Liver (tissue), 9 donors: ENCODE measurements around the gene MRAP2. TPM values are rescaled to one million over a fixed set of nuclear protein-coding genes. Genes with fewer than 3 reads are reported as not detected.
"Not testable (repeated sequence)": the region's sequence is repeated elsewhere in the genome, so short reads cannot be mapped to it uniquely, and the experiment has no call there.

ENCODE experiments used
- DNase-seq: peaks from one replicate; pipeline ENCODE4 v3.0.0-alpha.2; 2017; ENCODE audit warnings: low spot score
- H3K27ac ChIP-seq, 2 donors: one replicate each; pipeline ENCODE4 v1.7.0; 2013; ENCODE audit warnings: inconsistent platforms in 2 of 2, low read length in 2 of 2, control low read depth in 1 of 2, low read depth in 1 of 2, mild to moderate bottlenecking in 1 of 2
- H3K27me3 ChIP-seq, 4 donors: one replicate each; pipeline versions ENCODE4 v1.6.1 to v1.7.0; 2013; ENCODE audit warnings: low read length in 3 of 4, inconsistent platforms in 1 of 4, mild to moderate bottlenecking in 1 of 4, moderate library complexity in 1 of 4; ENCODE audit not compliant: control insufficient read depth in 4 of 4, insufficient read depth in 4 of 4
- H3K36me3 ChIP-seq, 4 donors: one replicate each; pipeline versions ENCODE4 v1.6.1 to v1.7.0; 2013; ENCODE audit warnings: low read length in 3 of 4, mild to moderate bottlenecking in 3 of 4, low read depth in 1 of 4, moderate library complexity in 1 of 4; ENCODE audit not compliant: control insufficient read depth in 4 of 4, insufficient read depth in 3 of 4
- H3K4me1 ChIP-seq, 4 donors: one replicate each; pipeline versions ENCODE4 v1.6.1 to v1.7.0; 2013; ENCODE audit warnings: low read length in 3 of 4, mild to moderate bottlenecking in 3 of 4, moderate library complexity in 1 of 4; ENCODE audit not compliant: control insufficient read depth in 4 of 4, insufficient read depth in 4 of 4
- H3K4me3 ChIP-seq, 3 donors: one replicate each; pipeline versions ENCODE4 v1.6.1 to v1.7.0; 2013; ENCODE audit warnings: low read length in 3 of 3, control low read depth in 1 of 3, low read depth in 1 of 3, mild to moderate bottlenecking in 1 of 3
- H3K9ac ChIP-seq, 2 donors: one replicate each; pipeline ENCODE4 v1.7.0; 2013; ENCODE audit warnings: low read length in 2 of 2, mild to moderate bottlenecking in 2 of 2, moderate library complexity in 2 of 2, control low read depth in 1 of 2, low read depth in 1 of 2
- H3K9me3 ChIP-seq, 4 donors: one replicate each; pipeline versions ENCODE4 v1.6.1 to v1.7.0; 2013; ENCODE audit warnings: low read length in 3 of 4; ENCODE audit not compliant: control insufficient read depth in 4 of 4
- EGR1 ChIP-seq, 2 donors: IDR thresholded peaks; 2 replicates each; pipeline ENCODE4 v1.6.1; 2016 to 2018; ENCODE audit warnings: antibody characterized with exemption in 2 of 2, low read depth in 2 of 2
- FOXA1 ChIP-seq: IDR thresholded peaks from 2 replicates; pipeline ENCODE4 v1.6.1; 2016; ENCODE audit warnings: antibody characterized with exemption
- FOXA2 ChIP-seq: IDR thresholded peaks from 2 replicates; pipeline ENCODE4 v1.6.1; 2016; ENCODE audit warnings: antibody characterized with exemption
- GABPA ChIP-seq, 2 donors: IDR thresholded peaks in 1 of 2; conservative IDR thresholded peaks in 1 of 2; 2 replicates each; pipeline ENCODE4 v1.6.1; 2016; ENCODE audit warnings: antibody characterized with exemption in 2 of 2, mild to moderate bottlenecking in 1 of 2, moderate library complexity in 1 of 2
- HNF4A ChIP-seq, 2 donors: conservative IDR thresholded peaks; 2 replicates each; pipeline ENCODE4 v1.6.1; 2016; ENCODE audit warnings: antibody characterized with exemption in 2 of 2, mild to moderate bottlenecking in 2 of 2
- HNF4G ChIP-seq: IDR thresholded peaks from 2 replicates; pipeline ENCODE4 v1.6.1; 2016; ENCODE audit warnings: antibody characterized with exemption
- NR2F2 ChIP-seq: IDR thresholded peaks from 2 replicates; pipeline ENCODE4 v1.6.1; 2016; ENCODE audit warnings: antibody characterized with exemption
- RAD21 ChIP-seq, 2 donors: IDR thresholded peaks; 2 replicates each; pipeline ENCODE4 v1.6.1; 2016; ENCODE audit warnings: antibody characterized with exemption in 2 of 2, mild to moderate bottlenecking in 2 of 2
- RXRA ChIP-seq, 2 donors: IDR thresholded peaks; 2 replicates each; pipeline ENCODE4 v1.6.1; 2017 to 2018; ENCODE audit warnings: antibody characterized with exemption in 2 of 2, mild to moderate bottlenecking in 1 of 2
- SP1 ChIP-seq: IDR thresholded peaks from 2 replicates; pipeline ENCODE4 v1.6.1; 2018; ENCODE audit warnings: antibody characterized with exemption, mild to moderate bottlenecking
- YY1 ChIP-seq: IDR thresholded peaks from 2 replicates; pipeline ENCODE4 v1.6.1; 2016; ENCODE audit warnings: antibody characterized with exemption, mild to moderate bottlenecking
- WGBS: extraction: QIAGEN DNeasy Blood & Tissue Kit; methylation state at CpG from one replicate; pipeline ENCODE4 v1.1.7; 2013; 5-methylcytosine and 5-hydroxymethylcytosine counted together
- polyA plus RNA-seq, 2 donors: library from polyadenylated mRNA; stranded (reverse) in 1 of 2; unstranded in 1 of 2; fragments of 200-250 nt in 1 of 2; fragments of >200 nt in 1 of 2; fragmentation: Nextera tagmentation in 1 of 2; extraction: Ambion mirVana in 1 of 2; gene quantifications; one replicate each; pipeline versions ENCODE4 v1.2.1 to v1.2.3, GENCODE V29; 2013 to 2015
- total RNA-seq, 2 donors: library from RNA; depleted of rRNA; stranded (reverse); fragments of >200 nt; gene quantifications; one replicate each; pipeline ENCODE4 v1.2.3, GENCODE V29; 2014
- TF ChIP-seq, protein P1 (sequence below): IDR thresholded peaks from 2 replicates; pipeline ENCODE4 v1.6.1; 2016; ENCODE audit warnings: antibody characterized with exemption
- TF ChIP-seq, protein P2 (sequence below): IDR thresholded peaks from 2 replicates; pipeline ENCODE4 v1.6.1; 2016; ENCODE audit warnings: antibody characterized with exemption
- TF ChIP-seq, protein P3 (sequence below): IDR thresholded peaks from 2 replicates; pipeline ENCODE4 v1.6.1; 2016; ENCODE audit warnings: antibody characterized with exemption, mild to moderate bottlenecking
- TF ChIP-seq, protein P4 (sequence below): fragments of 150-350 bp; IDR thresholded peaks from 2 replicates; pipeline ENCODE4 v1.5.1; 2017; ENCODE audit warnings: improper control_type of control experiment, low read depth, low read length; ENCODE audit not compliant: missing input control
- donor health status: healthy.
- donor health status: healthy.
- donor health status: healthy.
- donor health status: healthy.
- donor health status: healthy.

Gene MRAP2
- total and polyA plus RNA-seq, 4 donors = 0.05 to 0.51 (median 0.08) TPM; not detected in 1

DNA sequence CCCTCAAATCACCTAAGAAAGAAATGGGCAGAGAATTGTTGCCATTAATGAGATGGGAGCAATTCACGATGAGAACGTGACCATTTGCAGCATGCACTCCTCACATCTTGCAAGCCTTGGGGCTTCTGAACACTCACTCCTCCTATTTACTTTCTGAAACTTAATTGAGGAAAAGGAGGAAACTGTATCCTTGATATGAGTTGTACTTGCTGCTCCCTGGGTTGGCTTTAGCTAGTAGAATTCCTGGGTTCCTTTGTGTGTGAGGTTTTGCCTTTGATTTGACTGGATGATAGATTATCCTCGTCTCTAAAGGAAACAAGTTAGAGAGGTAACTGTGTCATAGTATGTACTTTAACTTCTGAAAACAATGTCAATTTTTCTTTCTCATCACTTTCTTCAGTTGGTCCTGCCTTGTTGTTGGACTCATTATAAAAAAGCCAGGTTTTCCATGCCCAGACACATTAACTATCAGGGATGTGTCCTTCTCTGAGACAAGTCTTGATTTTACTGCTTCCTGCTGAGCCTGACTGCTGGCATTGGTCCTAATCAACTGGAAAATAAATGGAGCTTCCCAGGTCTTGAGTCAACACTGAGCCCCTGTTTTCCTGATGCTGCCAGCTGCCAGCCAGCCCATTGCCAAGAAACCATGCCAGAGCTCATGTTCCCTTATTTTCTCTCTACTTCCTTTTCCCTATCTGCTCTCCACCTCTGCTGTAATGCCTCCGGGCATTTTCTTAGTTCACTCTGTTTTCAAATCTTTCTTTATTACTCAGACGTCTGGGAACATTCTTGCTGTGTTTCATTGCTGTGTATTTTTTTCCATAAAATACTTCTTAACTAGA is 6.0 kb upstream of the MRAP2 start:
- no peaks in the 10 kb centered on the region for H3K9me3 ChIP-seq
- H3K4me1 ChIP-seq = no peaks in the 10 kb centered on the region
- no peak overlapping the region for H3K4me3 ChIP-seq
- WGBS = 55% methylated on average over 5 of the region's 5 CpGs
- H3K9ac ChIP-seq = no peak overlapping the region
- TF ChIP-seq, protein P1, sequence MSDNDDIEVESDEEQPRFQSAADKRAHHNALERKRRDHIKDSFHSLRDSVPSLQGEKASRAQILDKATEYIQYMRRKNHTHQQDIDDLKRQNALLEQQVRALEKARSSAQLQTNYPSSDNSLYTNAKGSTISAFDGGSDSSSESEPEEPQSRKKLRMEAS = no peak
- TF ChIP-seq, protein P2, sequence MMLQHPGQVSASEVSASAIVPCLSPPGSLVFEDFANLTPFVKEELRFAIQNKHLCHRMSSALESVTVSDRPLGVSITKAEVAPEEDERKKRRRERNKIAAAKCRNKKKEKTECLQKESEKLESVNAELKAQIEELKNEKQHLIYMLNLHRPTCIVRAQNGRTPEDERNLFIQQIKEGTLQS = no peak
- TF ChIP-seq, protein P3, sequence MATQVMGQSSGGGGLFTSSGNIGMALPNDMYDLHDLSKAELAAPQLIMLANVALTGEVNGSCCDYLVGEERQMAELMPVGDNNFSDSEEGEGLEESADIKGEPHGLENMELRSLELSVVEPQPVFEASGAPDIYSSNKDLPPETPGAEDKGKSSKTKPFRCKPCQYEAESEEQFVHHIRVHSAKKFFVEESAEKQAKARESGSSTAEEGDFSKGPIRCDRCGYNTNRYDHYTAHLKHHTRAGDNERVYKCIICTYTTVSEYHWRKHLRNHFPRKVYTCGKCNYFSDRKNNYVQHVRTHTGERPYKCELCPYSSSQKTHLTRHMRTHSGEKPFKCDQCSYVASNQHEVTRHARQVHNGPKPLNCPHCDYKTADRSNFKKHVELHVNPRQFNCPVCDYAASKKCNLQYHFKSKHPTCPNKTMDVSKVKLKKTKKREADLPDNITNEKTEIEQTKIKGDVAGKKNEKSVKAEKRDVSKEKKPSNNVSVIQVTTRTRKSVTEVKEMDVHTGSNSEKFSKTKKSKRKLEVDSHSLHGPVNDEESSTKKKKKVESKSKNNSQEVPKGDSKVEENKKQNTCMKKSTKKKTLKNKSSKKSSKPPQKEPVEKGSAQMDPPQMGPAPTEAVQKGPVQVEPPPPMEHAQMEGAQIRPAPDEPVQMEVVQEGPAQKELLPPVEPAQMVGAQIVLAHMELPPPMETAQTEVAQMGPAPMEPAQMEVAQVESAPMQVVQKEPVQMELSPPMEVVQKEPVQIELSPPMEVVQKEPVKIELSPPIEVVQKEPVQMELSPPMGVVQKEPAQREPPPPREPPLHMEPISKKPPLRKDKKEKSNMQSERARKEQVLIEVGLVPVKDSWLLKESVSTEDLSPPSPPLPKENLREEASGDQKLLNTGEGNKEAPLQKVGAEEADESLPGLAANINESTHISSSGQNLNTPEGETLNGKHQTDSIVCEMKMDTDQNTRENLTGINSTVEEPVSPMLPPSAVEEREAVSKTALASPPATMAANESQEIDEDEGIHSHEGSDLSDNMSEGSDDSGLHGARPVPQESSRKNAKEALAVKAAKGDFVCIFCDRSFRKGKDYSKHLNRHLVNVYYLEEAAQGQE = no peak
- TF ChIP-seq FOXA1 = no peak
- no peak for TF ChIP-seq SP1
- no peak for TF ChIP-seq NR2F2
- TF ChIP-seq, protein P4, sequence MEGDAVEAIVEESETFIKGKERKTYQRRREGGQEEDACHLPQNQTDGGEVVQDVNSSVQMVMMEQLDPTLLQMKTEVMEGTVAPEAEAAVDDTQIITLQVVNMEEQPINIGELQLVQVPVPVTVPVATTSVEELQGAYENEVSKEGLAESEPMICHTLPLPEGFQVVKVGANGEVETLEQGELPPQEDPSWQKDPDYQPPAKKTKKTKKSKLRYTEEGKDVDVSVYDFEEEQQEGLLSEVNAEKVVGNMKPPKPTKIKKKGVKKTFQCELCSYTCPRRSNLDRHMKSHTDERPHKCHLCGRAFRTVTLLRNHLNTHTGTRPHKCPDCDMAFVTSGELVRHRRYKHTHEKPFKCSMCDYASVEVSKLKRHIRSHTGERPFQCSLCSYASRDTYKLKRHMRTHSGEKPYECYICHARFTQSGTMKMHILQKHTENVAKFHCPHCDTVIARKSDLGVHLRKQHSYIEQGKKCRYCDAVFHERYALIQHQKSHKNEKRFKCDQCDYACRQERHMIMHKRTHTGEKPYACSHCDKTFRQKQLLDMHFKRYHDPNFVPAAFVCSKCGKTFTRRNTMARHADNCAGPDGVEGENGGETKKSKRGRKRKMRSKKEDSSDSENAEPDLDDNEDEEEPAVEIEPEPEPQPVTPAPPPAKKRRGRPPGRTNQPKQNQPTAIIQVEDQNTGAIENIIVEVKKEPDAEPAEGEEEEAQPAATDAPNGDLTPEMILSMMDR = no peak
- no peak for TF ChIP-seq EGR1 (IDR thresholded peaks at IDR 0.05; ENCODE audit: low read depth in 2 of 2)
- no peak for TF ChIP-seq HNF4G
- no peak for TF ChIP-seq GABPA (IDR thresholded peaks at IDR 0.05 in 1 of 2, conservative IDR thresholded peaks at IDR 0.05 in 1 of 2)
- no peak for TF ChIP-seq YY1
- TF ChIP-seq FOXA2 = no peak
- TF ChIP-seq RXRA (IDR thresholded peaks at IDR 0.05) = no peak
- TF ChIP-seq HNF4A (conservative IDR thresholded peaks at IDR 0.05) = no peak
- H3K27me3 ChIP-seq = no peaks in the 10 kb centered on the region
- no peak for DNase-seq
- no peak overlapping the region for H3K27ac ChIP-seq
- no peaks in the 10 kb centered on the region for H3K36me3 ChIP-seq

DNA sequence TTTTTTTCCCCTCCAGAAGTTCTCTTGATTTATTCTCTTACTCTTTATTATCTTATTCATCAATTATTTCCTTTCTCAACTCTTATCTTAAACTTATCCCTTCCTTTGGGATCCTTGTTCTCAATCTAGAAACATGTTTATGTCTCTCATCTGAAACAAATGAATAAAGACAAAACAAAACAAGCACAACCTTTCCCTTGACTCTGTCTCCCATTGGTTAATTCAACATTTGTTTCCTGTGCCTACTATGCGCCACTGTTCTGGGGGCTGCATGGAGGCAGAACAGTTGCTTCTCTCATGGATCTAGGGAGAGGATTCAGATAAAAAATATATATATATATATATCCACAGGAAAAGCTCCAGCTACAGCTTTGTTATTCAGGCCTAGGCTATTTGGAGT is 5.2 kb upstream of the MRAP2 start:
- 90% methylated on average over 1 of the region's 1 CpG for WGBS
- Histone ChIP-seq H3K9me3 (no peaks in the 10 kb centered on the region), H3K27ac (no peak overlapping the region), H3K36me3 (no peaks in the 10 kb centered on the region), H3K9ac (no peak overlapping the region), H3K4me1 (peaks cover 0 to 6% (median 1%) of the 10 kb centered on the region in 4 donors), H3K27me3 (no peaks in the 10 kb centered on the region), H3K4me3 (no peak overlapping the region)
- DNase-seq = no peak
- TF ChIP-seq GABPA (IDR thresholded peaks at IDR 0.05 in 1 of 2, conservative IDR thresholded peaks at IDR 0.05 in 1 of 2) (no peak), YY1 (no peak), RXRA (IDR thresholded peaks at IDR 0.05) (no peak), HNF4A (conservative IDR thresholded peaks at IDR 0.05) (no peak), HNF4G (no peak), FOXA2 (no peak), EGR1 (IDR thresholded peaks at IDR 0.05; ENCODE audit: low read depth in 2 of 2) (no peak), RAD21 (IDR thresholded peaks at IDR 0.05) (no peak), SP1 (no peak), FOXA1 (no peak)
- TF ChIP-seq, protein P1 = no peak

DNA sequence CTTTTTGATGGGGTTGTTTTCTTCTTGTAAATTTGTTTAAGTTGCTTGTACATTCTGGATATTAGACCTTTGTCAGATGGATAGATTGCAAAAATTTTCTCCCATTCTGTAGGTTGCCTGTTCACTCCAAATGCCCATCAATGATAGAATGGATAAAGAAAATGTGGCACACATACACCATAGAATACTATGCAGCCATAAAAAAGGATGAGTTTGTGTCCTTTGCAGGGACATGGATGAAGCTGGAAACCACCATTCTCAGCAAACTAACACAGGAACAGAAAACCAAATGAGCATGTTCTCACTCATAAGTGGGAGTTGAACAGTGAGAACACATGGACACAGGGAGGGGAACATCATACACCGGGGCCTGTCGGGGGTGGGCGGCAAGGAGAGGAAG is 1.6 kb upstream of the MRAP2 start:
- not testable (repeated sequence) for DNase-seq
- 97% methylated on average over 3 of the region's 3 CpGs for WGBS

More for the DNA sequence above, 1.6 kb upstream of the MRAP2 start:
- H3K4me1 ChIP-seq = peaks cover 4 to 14% (median 8%) of the 10 kb centered on the region in 4 donors
- H3K36me3 ChIP-seq, H3K4me3 ChIP-seq, H3K9ac ChIP-seq, H3K27ac ChIP-seq, H3K9me3 ChIP-seq, H3K27me3 ChIP-seq: not testable (repeated sequence)
